IMR-90 (cell line): Measurements from ENCODE around the gene MAP4K1. TPM values are rescaled to one million over a fixed set of nuclear protein-coding genes. Genes with fewer than 3 reads are reported as not detected.

Experiments
- ATAC-seq: fragments of 200-7000 bp; cut with Tn5 transposase; 2 replicates; pipeline ENCODE4 v1.9.1; 2020; ENCODE audit warnings: low read depth, mild to moderate bottlenecking, moderate library complexity
- BruUV-seq: library from RNA; stranded (reverse); fragments of 400-500 nt; replicated peaks from 2 replicates; lab custom pipeline; 2021; lab: Mats Ljungman, UMichigan
- CTCF ChIA-PET: fragments of 300-600 bp; formaldehyde crosslinking; extraction: SDS; loops from one replicate; lab custom pipeline; 2021; ENCODE audit warnings: antibody characterized with exemption; lab: Yijun Ruan, JAX
- POLR2A ChIA-PET: fragments of 300-600 bp; sonication (Branson Sonifier 250); formaldehyde crosslinking; loops from one replicate; lab custom pipeline; 2022; ENCODE audit warnings: antibody characterized with exemption; ENCODE audit not compliant: unreplicated experiment; lab: Charles Lee
- DNase-seq: peaks from one replicate; pipeline ENCODE4 v3.0.0; 2013
- H2AFZ ChIP-seq: replicated peaks from 2 replicates; pipeline ENCODE3; 2013; ENCODE audit warnings: low read length, mild to moderate bottlenecking; ENCODE audit not compliant: poor library complexity
- H2AK5ac ChIP-seq: 2 replicates; pipeline ENCODE4 v1.6.1; 2013; ENCODE audit warnings: low read depth, low read length, inconsistent platforms
- H2AK9ac ChIP-seq: replicated peaks from 2 replicates; pipeline ENCODE3; 2013; ENCODE audit warnings: mild to moderate bottlenecking, low read depth, low read length, moderate library complexity; ENCODE audit not compliant: poor library complexity
- H2BK120ac ChIP-seq: 2 replicates; pipeline ENCODE4 v1.6.1; 2013; ENCODE audit warnings: low read depth, low read length, inconsistent platforms
- H2BK15ac ChIP-seq: 3 replicates; pipeline ENCODE4 v1.6.1; 2013; ENCODE audit warnings: low read depth, low read length, inconsistent platforms
- H2BK20ac ChIP-seq: 2 replicates; pipeline ENCODE4 v1.6.1; 2013; ENCODE audit warnings: low read depth, mild to moderate bottlenecking, inconsistent platforms, low read length, moderate library complexity
- H2BK5ac ChIP-seq: 2 replicates; pipeline ENCODE4 v1.6.1; 2013; ENCODE audit warnings: mild to moderate bottlenecking, low read depth, low read length, inconsistent platforms; ENCODE audit not compliant: poor library complexity, severe bottlenecking
- H3K14ac ChIP-seq: replicated peaks from 2 replicates; pipeline ENCODE4 v1.6.1; 2013; ENCODE audit warnings: low read depth, low read length, inconsistent platforms
- H3K18ac ChIP-seq: 2 replicates; pipeline ENCODE4 v1.6.1; 2013; ENCODE audit warnings: low read depth, low read length, control low read depth
- H3K23ac ChIP-seq: 2 replicates; pipeline ENCODE4 v1.6.1; 2013; ENCODE audit warnings: low read depth, low read length, inconsistent platforms
- H3K27ac ChIP-seq: 2 replicates; pipeline ENCODE4 v1.5.1; 2013; ENCODE audit warnings: mild to moderate bottlenecking, control low read depth, low read length; ENCODE audit not compliant: insufficient read depth
- H3K27me3 ChIP-seq: 2 replicates; pipeline ENCODE4 v1.6.1; 2013; ENCODE audit warnings: low read length; ENCODE audit not compliant: control insufficient read depth, insufficient read depth
- H3K36me3 ChIP-seq: 2 replicates; pipeline ENCODE4 v1.6.1; 2013; ENCODE audit warnings: low read length, mixed read lengths; ENCODE audit not compliant: control insufficient read depth, insufficient read depth
- H3K4ac ChIP-seq: 2 replicates; pipeline ENCODE4 v1.6.1; 2013; ENCODE audit warnings: low read depth, low read length, inconsistent platforms
- H3K4me1 ChIP-seq: 2 replicates; pipeline ENCODE4 v1.6.1; 2013; ENCODE audit warnings: low read length, mixed read lengths; ENCODE audit not compliant: control insufficient read depth, insufficient read depth
- H3K4me2 ChIP-seq: 2 replicates; pipeline ENCODE4 v1.6.1; 2013; ENCODE audit warnings: low read depth, mild to moderate bottlenecking, control low read depth, low read length, moderate library complexity
- H3K4me3 ChIP-seq: 2 replicates; pipeline ENCODE4 v1.5.1; 2013; ENCODE audit warnings: low read depth, mild to moderate bottlenecking, control low read depth, low read length, moderate library complexity; ENCODE audit not compliant: insufficient read depth
- H3K56ac ChIP-seq: 2 replicates; pipeline ENCODE4 v1.6.1; 2013; ENCODE audit warnings: low read length, inconsistent platforms; ENCODE audit not compliant: insufficient read depth; ENCODE audit errors: extremely low read depth
- H3K79me1 ChIP-seq, 2 experiments: 2 replicates each; pipeline ENCODE4 v1.6.1; 2013; ENCODE audit warnings: low read length in 2 of 2, inconsistent platforms in 1 of 2, low read depth in 1 of 2
- H3K9ac ChIP-seq: 2 replicates; pipeline ENCODE4 v1.6.1; 2013; ENCODE audit warnings: low read depth, low read length, control low read depth
- H3K9me1 ChIP-seq: 2 replicates; pipeline ENCODE4 v1.6.1; 2013; ENCODE audit warnings: low read length, inconsistent platforms; ENCODE audit not compliant: insufficient read depth
- H3K9me3 ChIP-seq: 2 replicates; pipeline ENCODE4 v1.6.1; 2013; ENCODE audit warnings: low read length; ENCODE audit not compliant: control insufficient read depth, insufficient read depth
- H4K20me1 ChIP-seq: 2 replicates; pipeline ENCODE4 v1.6.1; 2013; ENCODE audit warnings: low read length, inconsistent platforms; ENCODE audit not compliant: insufficient read depth
- H4K5ac ChIP-seq: 2 replicates; pipeline ENCODE4 v1.6.1; 2013; ENCODE audit warnings: mild to moderate bottlenecking, low read depth, low read length, control low read depth
- H4K8ac ChIP-seq, 2 experiments: 2 replicates each; pipeline ENCODE4 v1.6.1; 2013; ENCODE audit warnings: low read depth in 2 of 2, low read length in 2 of 2, control low read depth in 1 of 2, inconsistent platforms in 1 of 2
- H4K91ac ChIP-seq: 2 replicates; pipeline ENCODE4 v1.6.1; 2013; ENCODE audit warnings: low read depth, low read length, inconsistent platforms; ENCODE audit not compliant: insufficient read depth
- RAD21 ChIP-seq: IDR thresholded peaks from 2 replicates; pipeline ENCODE4 v1.6.1; 2012; ENCODE audit warnings: low read length, improper control_type of control experiment
- SMC3 ChIP-seq: fragments of 150-350 bp; IDR thresholded peaks from 2 replicates; pipeline ENCODE4 v1.6.1; 2016; ENCODE audit warnings: low read depth, mild to moderate bottlenecking, antibody characterized with exemption, low read length, moderate library complexity
- WGBS, 2 experiments: methylation state at CpG; one replicate each; pipeline versions ENCODE4 v1.1.5 to v1.1.7; 2013; ENCODE audit warnings: missing lambda C conversion rate in 2 of 2; ENCODE audit not compliant: insufficient read length in 1 of 2; ENCODE audit errors: extremely low coverage in 2 of 2; 5-methylcytosine and 5-hydroxymethylcytosine counted together
- dilution Hi-C: fragments of 300-500 bp; cut with HindIII; formaldehyde crosslinking; loops from one replicate; pipeline ENCODE4 v1.14.3; 2018; ENCODE audit warnings: low sequenced_read_pairs; ENCODE audit not compliant: unreplicated experiment
- in situ Hi-C: fragments of 300-500 bp; cut with MboI; formaldehyde crosslinking; loops from 3 replicates; pipeline ENCODE4 v1.14.3; 2019; ENCODE audit warnings: low sequenced_read_pairs, inconsistent platforms, mixed read lengths
- intact Hi-C: fragments of 100-400 bp; cut with micrococcal nuclease; formaldehyde crosslinking; loops from 2 replicates; pipeline ENCODE4 v1.10.0; 2022
- polyA plus RNA-seq, 3 experiments: library from polyadenylated mRNA; depleted of rRNA; stranded (reverse); fragments of >200 nt; gene quantifications; 2 replicates each; pipeline ENCODE4 v1.2.3, GENCODE V29; 2012; ENCODE audit warnings: low replicate concordance in 1 of 3
- total RNA-seq: library from RNA; depleted of rRNA; stranded (reverse); fragments of >200 nt; gene quantifications from 2 replicates; pipeline ENCODE4 v1.2.3, GENCODE V29; 2012

The MAP4K1 gene
- total and polyA plus RNA-seq, 2 of the 4 experiments (the other 2 are of a cell fraction): 0.22 TPM; not detected in 1

- POLR2A ChIA-PET: interaction anchor here (0.6 to 1.0 kb wide), 3 partner anchors 14 to 286 kb away, joined by 3 to 4 read pairs (median 3); no protein-coding TSS in a partner anchor
- H4K20me1 ChIP-seq: peaks cover 56% of the 10 kb centered on the region
- H3K9me3 ChIP-seq: no peaks in the 10 kb centered on the region
- H4K8ac ChIP-seq: peak overlapping the region; percentile 87 to 91
- no peak for DNase-seq
- peak overlapping the region; percentile 79 for H4K91ac ChIP-seq
- peak overlapping the region; percentile 93 for H2BK5ac ChIP-seq
- H3K23ac ChIP-seq: peak overlapping the region; percentile 97
- H3K56ac ChIP-seq: peak overlapping the region; percentile 97
- peak overlapping the region; percentile 14 for H2AFZ ChIP-seq
- dilution Hi-C loops (no loop called here), intact Hi-C loops (loop anchor here (2.0 to 5.0 kb wide), 2 partner anchors 62 to 283 kb away; partner anchors contain the start of genes MRPS12 and SARS2), in situ Hi-C loops (loop anchor here (25.0 kb wide), 1 partner anchor 412 kb away; no protein-coding TSS in a partner anchor)
- H3K9me1 ChIP-seq: peaks cover 14% of the 10 kb centered on the region
- H2BK120ac ChIP-seq: peak overlapping the region; percentile 75
- peak overlapping the region; percentile 48 for H2BK20ac ChIP-seq
- H3K4ac ChIP-seq: peak overlapping the region; percentile 83
- peak overlapping the region; percentile 100 for H3K4me2 ChIP-seq
- H3K27ac ChIP-seq: peak overlapping the region; percentile 91
- H3K27me3 ChIP-seq: no peaks in the 10 kb centered on the region
- peak overlapping the region; percentile 86; the same call in 2 of the 3 replicates for H2BK15ac ChIP-seq
- H2AK9ac ChIP-seq: peak overlapping the region; percentile 88
- CTCF ChIA-PET: interaction anchor here (1.1 kb wide), 1 partner anchor 14 kb away, joined by 3 read pairs; no protein-coding TSS in a partner anchor
- H3K9ac ChIP-seq: peak overlapping the region; percentile 100
- peaks cover 0 to 20% of the 10 kb centered on the region in 2 experiments; a peak in 2 of 4 replicates for H3K79me1 ChIP-seq
- TF ChIP-seq RAD21 (peak; percentile 17; the same call in 1 of the 2 replicates), SMC3 (no peak)
- peak overlapping the region; percentile 97 for H2AK5ac ChIP-seq
- peak overlapping the region; percentile 93 for H3K18ac ChIP-seq
- H3K4me3 ChIP-seq: peak overlapping the region; percentile 80
- peaks cover 26% of the 10 kb centered on the region for H3K4me1 ChIP-seq
- peak overlapping the region; percentile 93 for H3K14ac ChIP-seq
- no TSS peak for BruUV-seq
- H3K36me3 ChIP-seq: 0 out of 2 replicates have a peak, but pooled peaks cover 1% of the 10 kb centered on the region
- peak overlapping the region; percentile 90 for H4K5ac ChIP-seq
- WGBS, 2 experiments: 2% methylated on average over 10 of the region's 13 CpGs; no CpG with 5 or more reads in 1 of the 2 experiments
- no peak for ATAC-seq
These were observed 31.1 kb upstream of the MAP4K1 start for GRCh38 chr19:38648769-38649304.
